NCI-H526 (cell line): ENCODE data around the gene ZNF675.
"Not testable (repeated sequence)": the region's sequence is repeated elsewhere in the genome, so short reads cannot be mapped to it uniquely, and the experiment has no call there.

ENCODE experiments used
- DNase-seq, 2 experiments: peaks; one replicate each; lab custom pipeline; 2025; lab: John Stamatoyannopoulos, UW

ZNF675 gene

GRCh38 chr19:23686621-23687423, at the start of gene ZNF675:
Gene ZNF675 (minus strand): TSS chr19:23687212. CDS start chr19:23687033, 179 bp downstream.
- DNase-seq: peak; percentile 89 to 94

- not testable (repeated sequence) for DNase-seq
Measured at GRCh38 chr19:23730729-23731465, 43.9 kb upstream of the ZNF675 start.

- DNase-seq: not testable (repeated sequence)
Measured at GRCh38 chr19:23724161-23724560, 37.1 kb upstream of the ZNF675 start.

GRCh38 chr19:23718802-23719201, 31.8 kb upstream of the ZNF675 start:
- DNase-seq: no peak

GRCh38 chr19:23716792-23717191, 29.8 kb upstream of the ZNF675 start:
- no peak for DNase-seq

- no peak for DNase-seq
Measured at GRCh38 chr19:23709347-23709746, 22.3 kb upstream of the ZNF675 start.

- DNase-seq: no peak
Measured at GRCh38 chr19:23706657-23707056, 19.6 kb upstream of the ZNF675 start.

- DNase-seq: no peak
Measured at GRCh38 chr19:23699521-23699860, 12.5 kb upstream of the ZNF675 start.

GRCh38 chr19:23698711-23699520, 11.9 kb upstream of the ZNF675 start:
- no peak for DNase-seq

GRCh38 chr19:23692937-23693336, 5.9 kb upstream of the ZNF675 start:
- not testable (repeated sequence) for DNase-seq

- no peak for DNase-seq
Measured at GRCh38 chr19:23673132-23673531, 13.9 kb downstream of the ZNF675 start.

- not testable (repeated sequence) for DNase-seq
Measured at GRCh38 chr19:23668606-23669005, 18.4 kb downstream of the ZNF675 start.

- no peak for DNase-seq
Measured at GRCh38 chr19:23665651-23666410, 21.2 kb downstream of the ZNF675 start.

GRCh38 chr19:23649817-23650216, 37.2 kb downstream of the ZNF675 start:
- not testable (repeated sequence) for DNase-seq
